Measurements from ENCODE around the gene CELSR1. TPM values are rescaled to one million over a fixed set of nuclear protein-coding genes. Genes with fewer than 3 reads are reported as not detected.

CELSR1 gene
- total RNA-seq, 1 experiment from 2014 or later = 19.6 TPM

GRCh38 chr22:46481386-46481785 lies 56.0 kb downstream of the CELSR1 start:
- no peaks in the 10 kb centered on the region for H3K9me2 ChIP-seq (ENCODE audit: insufficient read depth)
- no peak for ATAC-seq
- H3K4me3 ChIP-seq (replicated peaks in 1 of 2; ENCODE audit: low read depth in 1 of 2, low read length in 2 of 2) = no peak overlapping the region
- CTCF ChIA-PET = no interaction called here
- H3K79me2 ChIP-seq (ENCODE audit: insufficient read depth, low read length) = no peaks in the 10 kb centered on the region
- H3K4me1 ChIP-seq (ENCODE audit: control insufficient read depth in 1 of 2, insufficient read depth in 2 of 2, low read length in 2 of 2) = no peaks in the 10 kb centered on the region
- POLR2A ChIA-PET = no interaction called here
- H3K9me3 ChIP-seq (ENCODE audit: control insufficient read depth in 1 of 2, insufficient read depth in 1 of 2, low read depth in 1 of 2, low read length in 2 of 2) = no peaks in the 10 kb centered on the region
- BruUV-seq (replicated peaks) = no TSS peak
- DNase-seq (ENCODE audit: low read depth, low spot score) = no peak
- no peaks in the 10 kb centered on the region for H4K20me1 ChIP-seq (ENCODE audit: insufficient read depth)
- H3K9ac ChIP-seq (ENCODE audit: low read length) = no peak overlapping the region
- no peak for TF ChIP-seq SIN3A (IDR thresholded peaks at IDR 0.05; ENCODE audit: low read depth)
- no peak for TF ChIP-seq POLR2AphosphoS5 (IDR thresholded peaks at IDR 0.05; ENCODE audit: low read depth, low read length)
- no peak for TF ChIP-seq FOSL1 (IDR thresholded peaks at IDR 0.05; ENCODE audit: low read depth)
- TF ChIP-seq, protein P1, sequence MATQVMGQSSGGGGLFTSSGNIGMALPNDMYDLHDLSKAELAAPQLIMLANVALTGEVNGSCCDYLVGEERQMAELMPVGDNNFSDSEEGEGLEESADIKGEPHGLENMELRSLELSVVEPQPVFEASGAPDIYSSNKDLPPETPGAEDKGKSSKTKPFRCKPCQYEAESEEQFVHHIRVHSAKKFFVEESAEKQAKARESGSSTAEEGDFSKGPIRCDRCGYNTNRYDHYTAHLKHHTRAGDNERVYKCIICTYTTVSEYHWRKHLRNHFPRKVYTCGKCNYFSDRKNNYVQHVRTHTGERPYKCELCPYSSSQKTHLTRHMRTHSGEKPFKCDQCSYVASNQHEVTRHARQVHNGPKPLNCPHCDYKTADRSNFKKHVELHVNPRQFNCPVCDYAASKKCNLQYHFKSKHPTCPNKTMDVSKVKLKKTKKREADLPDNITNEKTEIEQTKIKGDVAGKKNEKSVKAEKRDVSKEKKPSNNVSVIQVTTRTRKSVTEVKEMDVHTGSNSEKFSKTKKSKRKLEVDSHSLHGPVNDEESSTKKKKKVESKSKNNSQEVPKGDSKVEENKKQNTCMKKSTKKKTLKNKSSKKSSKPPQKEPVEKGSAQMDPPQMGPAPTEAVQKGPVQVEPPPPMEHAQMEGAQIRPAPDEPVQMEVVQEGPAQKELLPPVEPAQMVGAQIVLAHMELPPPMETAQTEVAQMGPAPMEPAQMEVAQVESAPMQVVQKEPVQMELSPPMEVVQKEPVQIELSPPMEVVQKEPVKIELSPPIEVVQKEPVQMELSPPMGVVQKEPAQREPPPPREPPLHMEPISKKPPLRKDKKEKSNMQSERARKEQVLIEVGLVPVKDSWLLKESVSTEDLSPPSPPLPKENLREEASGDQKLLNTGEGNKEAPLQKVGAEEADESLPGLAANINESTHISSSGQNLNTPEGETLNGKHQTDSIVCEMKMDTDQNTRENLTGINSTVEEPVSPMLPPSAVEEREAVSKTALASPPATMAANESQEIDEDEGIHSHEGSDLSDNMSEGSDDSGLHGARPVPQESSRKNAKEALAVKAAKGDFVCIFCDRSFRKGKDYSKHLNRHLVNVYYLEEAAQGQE (IDR thresholded peaks at IDR 0.05; ENCODE audit: low read depth) = no peak
- TF ChIP-seq EZH2phosphoT487 (IDR thresholded peaks at IDR 0.05; ENCODE audit: borderline replicate concordance) = no peak
- H3K4me2 ChIP-seq (ENCODE audit: low read length) = no peak overlapping the region
- no peak overlapping the region for H2AFZ ChIP-seq (ENCODE audit: low read depth, low read length, poor library complexity, severe bottlenecking)
- no peak overlapping the region for H3K27ac ChIP-seq (ENCODE audit: low read depth, low read length)
- intact Hi-C loops (cut with micrococcal nuclease) = no loop called here
- no peaks in the 10 kb centered on the region for H3K27me3 ChIP-seq (ENCODE audit: insufficient read depth, low read length)
- RAD21 ChIA-PET (ENCODE audit: low non-redundant PET in 1 of 2, low total read pairs in 2 of 2, uncharacterized antibody in 2 of 2, unreplicated experiment in 2 of 2) = no interaction called here
- H3K36me3 ChIP-seq (ENCODE audit: control insufficient read depth in 1 of 2, insufficient read depth in 2 of 2, low read length in 2 of 2) = no peaks in the 10 kb centered on the region

- CTCF ChIA-PET = no interaction called here
- no peak overlapping the region for H3K27ac ChIP-seq (ENCODE audit: low read depth, low read length)
- DNase-seq (ENCODE audit: low read depth, low spot score) (no peak), ATAC-seq (no peak)
- no peak overlapping the region for H3K4me2 ChIP-seq (ENCODE audit: low read length)
- no peaks in the 10 kb centered on the region for H3K9me2 ChIP-seq (ENCODE audit: insufficient read depth)
- H4K20me1 ChIP-seq (ENCODE audit: insufficient read depth) = no peaks in the 10 kb centered on the region
- no peak overlapping the region for H3K9ac ChIP-seq (ENCODE audit: low read length)
- intact Hi-C loops (cut with micrococcal nuclease) = no loop called here
- H3K36me3 ChIP-seq (ENCODE audit: control insufficient read depth in 1 of 2, insufficient read depth in 2 of 2, low read length in 2 of 2) = no peaks in the 10 kb centered on the region
- no peak overlapping the region for H3K4me3 ChIP-seq (replicated peaks in 1 of 2; ENCODE audit: low read depth in 1 of 2, low read length in 2 of 2)
- no peak overlapping the region for H2AFZ ChIP-seq (ENCODE audit: low read depth, low read length, poor library complexity, severe bottlenecking)
- H3K9me3 ChIP-seq (ENCODE audit: control insufficient read depth in 1 of 2, insufficient read depth in 1 of 2, low read depth in 1 of 2, low read length in 2 of 2) = no peaks in the 10 kb centered on the region
- H3K4me1 ChIP-seq (ENCODE audit: control insufficient read depth in 1 of 2, insufficient read depth in 2 of 2, low read length in 2 of 2) = no peaks in the 10 kb centered on the region
- H3K79me2 ChIP-seq (ENCODE audit: insufficient read depth, low read length) = no peaks in the 10 kb centered on the region
- H3K27me3 ChIP-seq (ENCODE audit: insufficient read depth, low read length) = no peaks in the 10 kb centered on the region
- POLR2A ChIA-PET = no interaction called here
- BruUV-seq (replicated peaks) = no TSS peak
- RAD21 ChIA-PET (ENCODE audit: low non-redundant PET in 1 of 2, low total read pairs in 2 of 2, uncharacterized antibody in 2 of 2, unreplicated experiment in 2 of 2) = no interaction called here
- TF ChIP-seq ZNF274 (IDR thresholded peaks at IDR 0.05; ENCODE audit: low read depth, low read length) (no peak), TCF7L2 (IDR thresholded peaks at IDR 0.05; ENCODE audit: borderline replicate concordance, extremely low read depth, insufficient read depth, insufficient read length) (no peak), ZFX (IDR thresholded peaks at IDR 0.05) (no peak), POLR2AphosphoS5 (IDR thresholded peaks at IDR 0.05; ENCODE audit: low read depth, low read length) (no peak), SRF (IDR thresholded peaks at IDR 0.05; ENCODE audit: low read depth) (no peak), EGR1 (IDR thresholded peaks at IDR 0.05; ENCODE audit: low read depth) (no peak), YY1 (IDR thresholded peaks at IDR 0.05; ENCODE audit: extremely low read depth, insufficient replicate concordance, low read depth, low read length) (no peak), ZBTB33 (IDR thresholded peaks at IDR 0.05; ENCODE audit: extremely low read depth, insufficient replicate concordance, low read length) (no peak), EZH2 (IDR thresholded peaks at IDR 0.05) (no peak), ELF1 (IDR thresholded peaks at IDR 0.05; ENCODE audit: borderline replicate concordance, low read depth) (no peak), EZH2phosphoT487 (IDR thresholded peaks at IDR 0.05; ENCODE audit: borderline replicate concordance) (no peak)
- TF ChIP-seq, protein P2, sequence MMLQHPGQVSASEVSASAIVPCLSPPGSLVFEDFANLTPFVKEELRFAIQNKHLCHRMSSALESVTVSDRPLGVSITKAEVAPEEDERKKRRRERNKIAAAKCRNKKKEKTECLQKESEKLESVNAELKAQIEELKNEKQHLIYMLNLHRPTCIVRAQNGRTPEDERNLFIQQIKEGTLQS (IDR thresholded peaks at IDR 0.05) = no peak
Measured at GRCh38 chr22:46480396-46480795, 57.0 kb downstream of the CELSR1 start.
